ENCODE results near the gene AR. TPM values are rescaled to one million over a fixed set of nuclear protein-coding genes. Genes with fewer than 3 reads are reported as not detected.
A peak's percentile ranks its signal among the peaks of the same experiment; 100 is the strongest.

Gene AR
- total RNA-seq, 4 donors from 2014 or later: 4.3 to 10.4 (median 9.3) TPM

GRCh38 chrX:67544281-67545035, 637 bp downstream of the AR start:
- WGBS, 2 donors: 2 to 38% methylated on average over 16 to 23 of the region's 30 CpGs
- DNase-seq (ENCODE audit: low spot score in 2 of 2): no peak
- intact Hi-C loops (cut with DNase I; ENCODE audit: low total_unique reads): no loop called here
- TF ChIP-seq CTCF (IDR thresholded peaks at IDR 0.05): no peak
- TF ChIP-seq POLR2A (IDR thresholded peaks at IDR 0.05): no peak
- peak overlapping the region; percentile 15 for H3K4me3 ChIP-seq (ENCODE audit: low read depth, poor library complexity, severe bottlenecking)

GRCh38 chrX:67545036-67545821, 1.4 kb downstream of the AR start:
- intact Hi-C loops (cut with DNase I; ENCODE audit: low total_unique reads): no loop called here
- TF ChIP-seq POLR2A (IDR thresholded peaks at IDR 0.05) (no peak), CTCF (IDR thresholded peaks at IDR 0.05) (no peak)
- no peak overlapping the region for H3K4me3 ChIP-seq (ENCODE audit: low read depth, poor library complexity, severe bottlenecking)
- DNase-seq (ENCODE audit: low spot score in 2 of 2): no peak
- WGBS, 2 donors: 0 to 30% methylated on average over 10 to 17 of the region's 35 CpGs

- DNase-seq (ENCODE audit: low spot score in 2 of 2): no peak
- intact Hi-C loops (cut with DNase I; ENCODE audit: low total_unique reads): no loop called here
- no peak overlapping the region for H3K4me3 ChIP-seq (ENCODE audit: low read depth, poor library complexity, severe bottlenecking)
- TF ChIP-seq POLR2A (IDR thresholded peaks at IDR 0.05): no peak
- no peak for TF ChIP-seq CTCF (IDR thresholded peaks at IDR 0.05)
- WGBS, 2 donors: 28% methylated on average over 19 of the region's 41 CpGs; no CpG with 5 or more reads in 1 of the 2 donors
Observed at GRCh38 chrX:67545893-67546495, 2.2 kb downstream of the AR start.

GRCh38 chrX:67546496-67547423, 2.9 kb downstream of the AR start:
- DNase-seq (ENCODE audit: low spot score in 2 of 2): no peak
- TF ChIP-seq POLR2A (IDR thresholded peaks at IDR 0.05): no peak
- no peak overlapping the region for H3K4me3 ChIP-seq (ENCODE audit: low read depth, poor library complexity, severe bottlenecking)
- intact Hi-C loops (cut with DNase I; ENCODE audit: low total_unique reads): no loop called here
- 18 to 44% methylated on average over 9 to 38 of the region's 44 CpGs for WGBS, 2 donors

- WGBS, 2 donors: 29 to 40% methylated on average over 6 to 7 of the region's 7 CpGs
- no peak overlapping the region for H3K4me3 ChIP-seq (ENCODE audit: low read depth, poor library complexity, severe bottlenecking)
- peak in 1 of 2 donors; percentile 87 for DNase-seq (ENCODE audit: low spot score in 2 of 2)
- intact Hi-C loops (cut with DNase I; ENCODE audit: low total_unique reads): no loop called here
- no peak for TF ChIP-seq CTCF (IDR thresholded peaks at IDR 0.05)
- no peak for TF ChIP-seq POLR2A (IDR thresholded peaks at IDR 0.05)
Observed at GRCh38 chrX:67555578-67556203, 11.9 kb downstream of the AR start.
